ENCODE results near the gene TAS1R2.

The TAS1R2 gene

DNA sequence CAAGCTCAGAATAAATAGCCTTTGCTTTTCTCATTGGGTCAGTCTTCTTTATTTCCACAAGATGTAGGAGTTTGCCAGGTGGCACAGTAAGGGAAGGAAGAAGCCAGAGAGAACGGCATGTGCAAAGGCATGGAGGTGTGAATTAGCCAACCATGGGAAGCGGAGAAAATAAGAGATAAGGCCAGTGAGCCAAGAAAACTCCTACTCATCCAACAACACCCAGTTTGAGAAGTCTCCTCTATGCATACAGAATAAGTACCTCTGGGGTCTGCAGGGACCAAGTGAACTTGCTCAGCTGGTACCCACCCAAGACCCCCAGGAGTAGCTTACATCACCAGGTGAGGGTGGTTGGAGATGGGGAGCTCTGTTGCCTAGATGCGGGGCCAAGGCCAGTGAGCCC is 66.7 kb downstream of the TAS1R2 start:
- Histone ChIP-seq H3K36me3 (ENCODE audit: control insufficient read depth, insufficient read depth, low read length) (no peaks in the 10 kb centered on the region), H2AFZ (no peak overlapping the region), H3K9me3 (ENCODE audit: control insufficient read depth, low read length) (no peaks in the 10 kb centered on the region), H3K9ac (no peak overlapping the region), H3K79me2 (no peaks in the 10 kb centered on the region), H3K4me2 (ENCODE audit: low read length) (no peak overlapping the region), H3K27me3 (ENCODE audit: control insufficient read depth, insufficient read depth, low read length) (no peaks in the 10 kb centered on the region), H3K4me3 (ENCODE audit: low read depth, low read length) (no peak overlapping the region), H3K27ac (no peak overlapping the region), H3K4me1 (no peaks in the 10 kb centered on the region)
- TF ChIP-seq, protein P1, sequence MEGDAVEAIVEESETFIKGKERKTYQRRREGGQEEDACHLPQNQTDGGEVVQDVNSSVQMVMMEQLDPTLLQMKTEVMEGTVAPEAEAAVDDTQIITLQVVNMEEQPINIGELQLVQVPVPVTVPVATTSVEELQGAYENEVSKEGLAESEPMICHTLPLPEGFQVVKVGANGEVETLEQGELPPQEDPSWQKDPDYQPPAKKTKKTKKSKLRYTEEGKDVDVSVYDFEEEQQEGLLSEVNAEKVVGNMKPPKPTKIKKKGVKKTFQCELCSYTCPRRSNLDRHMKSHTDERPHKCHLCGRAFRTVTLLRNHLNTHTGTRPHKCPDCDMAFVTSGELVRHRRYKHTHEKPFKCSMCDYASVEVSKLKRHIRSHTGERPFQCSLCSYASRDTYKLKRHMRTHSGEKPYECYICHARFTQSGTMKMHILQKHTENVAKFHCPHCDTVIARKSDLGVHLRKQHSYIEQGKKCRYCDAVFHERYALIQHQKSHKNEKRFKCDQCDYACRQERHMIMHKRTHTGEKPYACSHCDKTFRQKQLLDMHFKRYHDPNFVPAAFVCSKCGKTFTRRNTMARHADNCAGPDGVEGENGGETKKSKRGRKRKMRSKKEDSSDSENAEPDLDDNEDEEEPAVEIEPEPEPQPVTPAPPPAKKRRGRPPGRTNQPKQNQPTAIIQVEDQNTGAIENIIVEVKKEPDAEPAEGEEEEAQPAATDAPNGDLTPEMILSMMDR (IDR thresholded peaks at IDR 0.05), result no peak

All from parathyroid adenoma (tissue), 2 donors.